ENCODE data around the gene ARHGAP1. TPM values are rescaled to one million over a fixed set of nuclear protein-coding genes. Genes with fewer than 3 reads are reported as not detected.

Gene ARHGAP1
- total and polyA plus RNA-seq, 2 of the 4 experiments (the other 2 are of a cell fraction): 46.6 to 78.8 TPM

DNA sequence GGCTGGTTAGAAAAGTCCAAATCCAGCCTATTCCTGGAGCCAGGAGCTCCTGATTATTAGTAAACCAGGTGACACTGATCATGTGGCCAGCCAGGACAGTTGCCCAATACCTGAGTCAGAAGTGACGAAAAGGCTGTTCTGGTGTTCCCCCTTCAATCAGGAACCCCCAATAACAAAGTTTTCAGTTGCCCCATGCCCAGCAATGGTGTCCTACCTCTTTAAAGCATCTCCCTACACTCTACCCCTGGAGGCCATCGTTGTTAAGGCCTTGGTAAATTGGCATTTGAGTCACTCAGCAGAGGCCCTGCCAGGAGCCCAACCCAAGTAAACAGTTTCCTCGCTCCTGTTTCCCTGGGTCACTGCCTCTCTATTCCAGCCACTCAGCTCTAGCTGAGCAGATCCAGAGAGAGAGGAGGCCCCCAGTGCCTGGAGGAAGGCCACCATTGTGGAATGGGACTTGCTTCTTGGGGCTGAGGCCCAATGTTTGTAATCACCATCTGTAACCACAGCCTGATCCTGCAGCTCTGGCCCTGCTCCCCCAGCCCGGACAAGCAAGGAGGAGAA lies 25.0 kb downstream of the ARHGAP1 start:
- peaks cover 58% of the 10 kb centered on the region for H3K36me3 ChIP-seq (ENCODE audit: control insufficient read depth, insufficient read depth, low read length)
- dilution Hi-C loops (cut with HindIII; ENCODE audit: low sequenced_read_pairs, unreplicated experiment) (no loop called here), in situ Hi-C loops (cut with MboI; ENCODE audit: low sequenced_read_pairs) (no loop called here), intact Hi-C loops (cut with micrococcal nuclease) (no loop called here)
- H3K4me3 ChIP-seq (ENCODE audit: insufficient read depth, low read depth, low read length): no peak overlapping the region
- TF ChIP-seq RCOR1 (IDR thresholded peaks at IDR 0.05; ENCODE audit: insufficient replicate concordance, low read length) (no peak), FOS (IDR thresholded peaks at IDR 0.05; ENCODE audit: low read depth, low read length) (no peak), MAFK (IDR thresholded peaks at IDR 0.05; ENCODE audit: low read depth, low read length) (no peak), RFX5 (IDR thresholded peaks at IDR 0.05; ENCODE audit: low read depth, low read length) (no peak), CEBPB (IDR thresholded peaks at IDR 0.05; ENCODE audit: low read depth, low read length) (peak; percentile 79), ELK1 (IDR thresholded peaks at IDR 0.05; ENCODE audit: borderline replicate concordance, low read depth, low read length) (no peak), POLR2A (IDR thresholded peaks at IDR 0.05; ENCODE audit: low read depth, low read length) (no peak), MXI1 (IDR thresholded peaks at IDR 0.05; ENCODE audit: borderline replicate concordance, low read depth, low read length) (no peak), SMC3 (IDR thresholded peaks at IDR 0.05; ENCODE audit: low read depth, low read length) (no peak), USF2 (IDR thresholded peaks at IDR 0.05; ENCODE audit: low read depth, low read length) (peak; percentile 81), MAZ (IDR thresholded peaks at IDR 0.05; ENCODE audit: borderline replicate concordance, low read depth, low read length) (0 out of 2 replicates have a peak, but pooled peaks have one; percentile 35), RAD21 (IDR thresholded peaks at IDR 0.05; ENCODE audit: low read length) (no peak), BHLHE40 (IDR thresholded peaks at IDR 0.05; ENCODE audit: low read depth, low read length) (no peak), CHD1 (IDR thresholded peaks at IDR 0.05; ENCODE audit: low read depth, low read length) (no peak)
- TF ChIP-seq, protein P1, sequence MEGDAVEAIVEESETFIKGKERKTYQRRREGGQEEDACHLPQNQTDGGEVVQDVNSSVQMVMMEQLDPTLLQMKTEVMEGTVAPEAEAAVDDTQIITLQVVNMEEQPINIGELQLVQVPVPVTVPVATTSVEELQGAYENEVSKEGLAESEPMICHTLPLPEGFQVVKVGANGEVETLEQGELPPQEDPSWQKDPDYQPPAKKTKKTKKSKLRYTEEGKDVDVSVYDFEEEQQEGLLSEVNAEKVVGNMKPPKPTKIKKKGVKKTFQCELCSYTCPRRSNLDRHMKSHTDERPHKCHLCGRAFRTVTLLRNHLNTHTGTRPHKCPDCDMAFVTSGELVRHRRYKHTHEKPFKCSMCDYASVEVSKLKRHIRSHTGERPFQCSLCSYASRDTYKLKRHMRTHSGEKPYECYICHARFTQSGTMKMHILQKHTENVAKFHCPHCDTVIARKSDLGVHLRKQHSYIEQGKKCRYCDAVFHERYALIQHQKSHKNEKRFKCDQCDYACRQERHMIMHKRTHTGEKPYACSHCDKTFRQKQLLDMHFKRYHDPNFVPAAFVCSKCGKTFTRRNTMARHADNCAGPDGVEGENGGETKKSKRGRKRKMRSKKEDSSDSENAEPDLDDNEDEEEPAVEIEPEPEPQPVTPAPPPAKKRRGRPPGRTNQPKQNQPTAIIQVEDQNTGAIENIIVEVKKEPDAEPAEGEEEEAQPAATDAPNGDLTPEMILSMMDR (conservative IDR thresholded peaks at IDR 0.05; ENCODE audit: low read depth, low read length): no peak
- H3K9me3 ChIP-seq (ENCODE audit: control insufficient read depth, insufficient read depth, low read length): no peaks in the 10 kb centered on the region
- peak overlapping the region; percentile 45 for H4K5ac ChIP-seq (ENCODE audit: low read depth, low read length)
- peak overlapping the region; percentile 8; the same call in 1 of the 2 replicates for H4K91ac ChIP-seq (ENCODE audit: insufficient read depth, low read depth, low read length)
- H3K79me1 ChIP-seq (ENCODE audit: low read depth in 1 of 2, low read length in 2 of 2): peaks cover 0 to 6% of the 10 kb centered on the region in 2 experiments; a peak in 1 of 4 replicates
- H3K4ac ChIP-seq (ENCODE audit: low read depth, low read length): peak overlapping the region; percentile 82
- no peaks in the 10 kb centered on the region for H3K27me3 ChIP-seq (ENCODE audit: control insufficient read depth, insufficient read depth, low read length)
- H2BK20ac ChIP-seq (ENCODE audit: low read depth, low read length): no peak overlapping the region; the same call in 1 of the 2 replicates
- ChIA-PET CTCF (no interaction called here), POLR2A (ENCODE audit: unreplicated experiment) (no interaction called here)
- peak overlapping the region; percentile 40 for H2BK5ac ChIP-seq (ENCODE audit: low read depth, low read length, poor library complexity, severe bottlenecking)
- H3K4me2 ChIP-seq (ENCODE audit: low read depth, low read length): no peak overlapping the region
- H3K56ac ChIP-seq (ENCODE audit: extremely low read depth, insufficient read depth, low read length): no peak overlapping the region
- peak; percentile 86 for ATAC-seq (ENCODE audit: low read depth)
- H3K9ac ChIP-seq (ENCODE audit: low read depth, low read length): no peak overlapping the region
- H3K18ac ChIP-seq (ENCODE audit: low read depth, low read length): peak overlapping the region; percentile 16
- 0 out of 2 replicates have a peak, but pooled peaks cover 3% of the 10 kb centered on the region for H4K20me1 ChIP-seq (ENCODE audit: insufficient read depth, low read length)
- BruUV-seq (replicated peaks): no TSS peak
- 80% methylated on average over 1 of the region's 4 CpGs; no CpG with 5 or more reads in 1 of the 2 experiments for WGBS, 2 experiments (ENCODE audit: extremely low coverage in 2 of 2, insufficient read length in 1 of 2)
- H2AK5ac ChIP-seq (ENCODE audit: low read depth, low read length): no peak overlapping the region
- H2AK9ac ChIP-seq (replicated peaks; ENCODE audit: low read depth, low read length, poor library complexity): peak overlapping the region; percentile 74
- H2BK120ac ChIP-seq (ENCODE audit: low read depth, low read length): no peak overlapping the region
- H3K4me1 ChIP-seq (ENCODE audit: control insufficient read depth, insufficient read depth, low read length): peaks cover 10% of the 10 kb centered on the region
- DNase-seq: peak; percentile 72
- H4K8ac ChIP-seq (ENCODE audit: low read depth in 2 of 2, low read length in 2 of 2): peak overlapping the region in 1 of 2 experiments; percentile 56; a peak in 2 of 4 replicates
- H3K27ac ChIP-seq (ENCODE audit: insufficient read depth, low read length): peak overlapping the region; percentile 22
- peaks cover 8% of the 10 kb centered on the region; the same call in 1 of the 2 replicates for H3K9me1 ChIP-seq (ENCODE audit: insufficient read depth, low read length)
- H2AFZ ChIP-seq (replicated peaks; ENCODE audit: low read length, poor library complexity): peak overlapping the region; percentile 3
- no peak overlapping the region for H2BK15ac ChIP-seq (ENCODE audit: low read depth, low read length)
- H3K23ac ChIP-seq (ENCODE audit: low read depth, low read length): peak overlapping the region; percentile 10; the same call in 1 of the 2 replicates
- peak overlapping the region; percentile 52; the same call in 1 of the 2 replicates for H3K14ac ChIP-seq (replicated peaks; ENCODE audit: low read depth, low read length)
